HCT116 (cell line): ENCODE data around the gene DHPS. TPM values are rescaled to one million over a fixed set of nuclear protein-coding genes. Genes with fewer than 3 reads are reported as not detected.

Experiments
- ATAC-seq: fragments of 200-7000 bp; cut with Tn5 transposase; 2 replicates; pipeline ENCODE4 v1.9.1; 2020; ENCODE audit warnings: mild to moderate bottlenecking, moderate library complexity
- BruUV-seq: library from RNA; stranded (reverse); fragments of 400-500 nt; replicated peaks from 2 replicates; lab custom pipeline; 2021; lab: Mats Ljungman, UMichigan
- CTCF ChIA-PET: fragments of 300-600 bp; sonication (Branson Sonifier 250); formaldehyde crosslinking; loops from one replicate; lab custom pipeline; 2021; ENCODE audit warnings: antibody characterized with exemption; lab: Charles Lee
- POLR2A ChIA-PET: fragments of 300-600, 350-600 bp; sonication (Branson Sonifier 250); formaldehyde crosslinking; loops from one replicate; lab custom pipeline; 2021; ENCODE audit warnings: antibody characterized with exemption; lab: Charles Lee
- RAD21 ChIA-PET, 2 experiments: fragments of 300-600 bp; sonication (Branson Sonifier 250); formaldehyde crosslinking; loops; one replicate each; lab custom pipeline; 2023; ENCODE audit warnings: low total read pairs in 2 of 2; ENCODE audit not compliant: uncharacterized antibody in 2 of 2, unreplicated experiment in 2 of 2, low non-redundant PET in 1 of 2; lab: Charles Lee
- DNase-seq: peaks from one replicate; pipeline ENCODE4 v3.0.0-alpha.2; 2010; ENCODE audit warnings: low read depth, low spot score
- H2AFZ ChIP-seq: fragments of 200-600 bp; shearing (Covaris generic), sonication (generic); 2 replicates; pipeline ENCODE4 v1.6.1; 2017; ENCODE audit warnings: low read depth, mixed run types, mixed read lengths, antibody characterized with exemption, low read length; ENCODE audit not compliant: poor library complexity, severe bottlenecking
- H3K27ac ChIP-seq: 2 replicates; pipeline ENCODE4 v1.5.1; 2012; ENCODE audit warnings: low read depth, low read length
- H3K27me3 ChIP-seq: fragments of 200-600 bp; sonication (generic); 2 replicates; pipeline ENCODE4 v1.6.1; 2016; ENCODE audit warnings: mixed run types, low read length, mixed read lengths; ENCODE audit not compliant: insufficient read depth
- H3K36me3 ChIP-seq, 2 experiments: fragments of 200-500 bp in 1 of 2; fragments of 200-600 bp in 1 of 2; sonication (Bioruptor generic) in 1 of 2; sonication (generic) in 1 of 2; 2 replicates each; pipeline versions ENCODE4 v1.5.1 to v1.6.1; 2014 to 2016; ENCODE audit warnings: low read length in 2 of 2, inconsistent platforms in 1 of 2, mixed read lengths in 1 of 2, mixed run types in 1 of 2; ENCODE audit not compliant: insufficient read depth in 2 of 2, control insufficient read depth in 1 of 2
- H3K4me1 ChIP-seq, 2 experiments: fragments of 200-600 bp in 1 of 2; sonication (generic) in 1 of 2; 2 replicates each; pipeline versions ENCODE4 v1.5.1 to v1.6.1; 2012 to 2017; ENCODE audit warnings: low read length in 2 of 2, inconsistent platforms in 1 of 2, mild to moderate bottlenecking in 1 of 2, mixed read lengths in 1 of 2, mixed run types in 1 of 2, moderate library complexity in 1 of 2; ENCODE audit not compliant: insufficient read depth in 2 of 2, control insufficient read depth in 1 of 2
- H3K4me2 ChIP-seq: fragments of 200-600 bp; sonication (generic); 2 replicates; pipeline ENCODE4 v1.6.1; 2017; ENCODE audit warnings: mixed run types, low read length, mixed read lengths
- H3K4me3 ChIP-seq, 2 experiments: fragments of 200-600 bp in 1 of 2; sonication (generic) in 1 of 2; replicated peaks in 1 of 2; 2 replicates each; pipeline ENCODE4 v1.5.1; 2011 to 2016; ENCODE audit warnings: low read length in 2 of 2, control low read depth in 1 of 2, low read depth in 1 of 2, mild to moderate bottlenecking in 1 of 2, mixed read lengths in 1 of 2, mixed run types in 1 of 2
- H3K79me2 ChIP-seq: fragments of 200-600 bp; sonication (generic); 2 replicates; pipeline ENCODE4 v1.6.1; 2017; ENCODE audit warnings: mild to moderate bottlenecking, mixed run types, low read length, moderate library complexity, mixed read lengths; ENCODE audit not compliant: insufficient read depth
- H3K9ac ChIP-seq: fragments of 200-600 bp; sonication (generic); 2 replicates; pipeline ENCODE4 v1.6.1; 2016; ENCODE audit warnings: low read length, mixed read lengths
- H3K9me2 ChIP-seq: fragments of 200-600 bp; sonication (generic), shearing (Covaris generic); 2 replicates; pipeline ENCODE4 v1.6.1; 2017; ENCODE audit warnings: mixed run types, mild to moderate bottlenecking, moderate library complexity; ENCODE audit not compliant: insufficient read depth
- H3K9me3 ChIP-seq, 2 experiments: fragments of 200-500 bp in 1 of 2; fragments of 200-600 bp in 1 of 2; sonication (Bioruptor generic) in 1 of 2; sonication (generic) in 1 of 2; 2 replicates each; pipeline ENCODE4 v1.6.1; 2014 to 2017; ENCODE audit warnings: low read length in 2 of 2, mixed read lengths in 2 of 2, inconsistent platforms in 1 of 2, low read depth in 1 of 2, mild to moderate bottlenecking in 1 of 2, mixed run types in 1 of 2, moderate library complexity in 1 of 2; ENCODE audit not compliant: control insufficient read depth in 1 of 2, insufficient read depth in 1 of 2
- H4K20me1 ChIP-seq: fragments of 200-600 bp; sonication (generic), shearing (Covaris generic); 2 replicates; pipeline ENCODE4 v1.6.1; 2017; ENCODE audit warnings: mixed run types, mild to moderate bottlenecking, moderate library complexity; ENCODE audit not compliant: insufficient read depth
- ATF3 ChIP-seq: IDR thresholded peaks from 2 replicates; pipeline ENCODE4 v1.6.1; 2012
- CBX3 ChIP-seq: IDR thresholded peaks from 2 replicates; pipeline ENCODE4 v1.6.1; 2012; ENCODE audit warnings: low read depth
- CTCF ChIP-seq, 3 experiments: fragments of 200-600 bp in 1 of 3; sonication (generic) in 1 of 3; IDR thresholded peaks in 2 of 3; conservative IDR thresholded peaks in 1 of 3; 2 replicates each; pipeline ENCODE4 v1.5.1; 2012 to 2017; ENCODE audit warnings: low read depth in 2 of 3, low read length in 2 of 3, antibody characterized with exemption in 1 of 3, borderline replicate concordance in 1 of 3, control low read depth in 1 of 3, mild to moderate bottlenecking in 1 of 3, mixed read lengths in 1 of 3, mixed run types in 1 of 3, moderate library complexity in 1 of 3; ENCODE audit not compliant: insufficient read depth in 1 of 3
- EGR1 ChIP-seq: IDR thresholded peaks from 2 replicates; pipeline ENCODE4 v1.6.1; 2012; ENCODE audit warnings: low read depth
- ELF1 ChIP-seq: IDR thresholded peaks from 2 replicates; pipeline ENCODE4 v1.6.1; 2012; ENCODE audit warnings: low read depth, borderline replicate concordance
- EZH2 ChIP-seq: fragments of 200-600 bp; sonication (generic); IDR thresholded peaks from 2 replicates; pipeline ENCODE4 v1.6.1; 2017; ENCODE audit warnings: antibody characterized with exemption, mixed run types
- FOSL1 ChIP-seq: IDR thresholded peaks from 2 replicates; pipeline ENCODE4 v1.6.1; 2012; ENCODE audit warnings: low read depth
- MAX ChIP-seq: IDR thresholded peaks from 2 replicates; pipeline ENCODE4 v1.6.1; 2012
- POLR2A ChIP-seq: IDR thresholded peaks from 2 replicates; pipeline ENCODE4 v1.7.0; 2011; ENCODE audit warnings: borderline replicate concordance; ENCODE audit not compliant: insufficient read depth, insufficient read length; ENCODE audit errors: extremely low read depth
- POLR2AphosphoS5 ChIP-seq: IDR thresholded peaks from 2 replicates; pipeline ENCODE4 v1.6.1; 2011; ENCODE audit warnings: mild to moderate bottlenecking, low read depth, low read length, moderate library complexity
- RAD21 ChIP-seq: IDR thresholded peaks from 2 replicates; pipeline ENCODE4 v1.6.1; 2012; ENCODE audit warnings: low read depth, mild to moderate bottlenecking
- SIN3A ChIP-seq: IDR thresholded peaks from 2 replicates; pipeline ENCODE4 v1.6.1; 2012; ENCODE audit warnings: low read depth
- SP1 ChIP-seq: IDR thresholded peaks from 2 replicates; pipeline ENCODE4 v1.6.1; 2012; ENCODE audit warnings: low read depth
- SRF ChIP-seq: IDR thresholded peaks from 2 replicates; pipeline ENCODE4 v1.6.1; 2012; ENCODE audit warnings: low read depth
- YY1 ChIP-seq: IDR thresholded peaks from 2 replicates; pipeline ENCODE4 v1.6.1; 2011; ENCODE audit warnings: low read length, low read depth, moderate library complexity, mild to moderate bottlenecking; ENCODE audit not compliant: insufficient replicate concordance; ENCODE audit errors: extremely low read depth
- ZFX ChIP-seq: fragments of 450-650 bp; IDR thresholded peaks from 2 replicates; pipeline ENCODE4 v1.6.1; 2017
- intact Hi-C: fragments of 100-400 bp; cut with micrococcal nuclease; formaldehyde crosslinking; loops from 2 replicates; pipeline ENCODE4 v1.10.0; 2022
- total RNA-seq: library from RNA; stranded (reverse); gene quantifications from one replicate; pipeline ENCODE4 v1.2.1, GENCODE V29; 2021; ENCODE audit not compliant: unreplicated experiment

The DHPS gene
- total RNA-seq, 1 experiment from 2014 or later = 134 TPM

- peaks cover 4 to 19% of the 10 kb centered on the region in 2 experiments; a peak in 3 of 4 replicates for H3K36me3 ChIP-seq
- ATAC-seq (peak; percentile 52), DNase-seq (peak; percentile 82)
- intact Hi-C loops = loop anchor here (1.0 to 10.0 kb wide), 3 partner anchors 12 to 745 kb away; partner anchors contain the start of genes DHPS, ZNF490, ZNF700 and ZNF791
- H3K27me3 ChIP-seq = no peaks in the 10 kb centered on the region
- H4K20me1 ChIP-seq = no peaks in the 10 kb centered on the region
- no peaks in the 10 kb centered on the region for H3K9me3 ChIP-seq
- peaks cover 19 to 36% of the 10 kb centered on the region in 2 experiments for H3K4me1 ChIP-seq
- ChIA-PET RAD21 (no interaction called here), POLR2A (interaction anchor here (1.0 kb wide), 1 partner anchor 12 kb away, joined by 4 read pairs; the partner anchor contains the start of gene DHPS), CTCF (interaction anchor here (0.5 kb wide), 1 partner anchor 640 kb away, joined by 5 read pairs; no protein-coding TSS in a partner anchor)
- H3K4me3 ChIP-seq = peak overlapping the region; percentile 95 to 98
- BruUV-seq = TSS peak; percentile 79
- peaks cover 29% of the 10 kb centered on the region; the same call in 1 of the 2 replicates for H3K79me2 ChIP-seq
- H3K9me2 ChIP-seq = no peaks in the 10 kb centered on the region
- peak overlapping the region; percentile 92 for H3K4me2 ChIP-seq
- peak overlapping the region; percentile 79 for H2AFZ ChIP-seq
- H3K9ac ChIP-seq = peak overlapping the region; percentile 90
- TF ChIP-seq MAX (peak; percentile 78), POLR2A (peak; percentile 51), YY1 (peak; percentile 82), SIN3A (peak; percentile 64), POLR2AphosphoS5 (peak; percentile 71), SP1 (peak; percentile 55; the same call in 1 of the 2 replicates), EGR1 (peak; percentile 81), CBX3 (peak; percentile 22; the same call in 1 of the 2 replicates), CTCF (IDR thresholded peaks at IDR 0.05 in 2 of 3, conservative IDR thresholded peaks at IDR 0.05 in 1 of 3; ENCODE audit: borderline replicate concordance in 1 of 3, insufficient read depth in 1 of 3, low read depth in 2 of 3, low read length in 2 of 3) (no peak), ZFX (peak; percentile 68; the same call in 1 of the 2 replicates), RAD21 (no peak), FOSL1 (no peak), EZH2 (no peak), ELF1 (peak; percentile 95; the same call in 1 of the 2 replicates), ATF3 (no peak), SRF (no peak; the same call in 1 of the 2 replicates)
- peak overlapping the region; percentile 88 for H3K27ac ChIP-seq
These were observed 12.2 kb downstream of the DHPS start for GRCh38 chr19:12669270-12670158.
